C4-2B (cell line): ENCODE results near the gene PARD3.

Source experiments
- ZFX ChIP-seq: fragments of 450-650 bp; IDR thresholded peaks from 2 replicates; pipeline ENCODE4 v1.6.1; 2017
- TF ChIP-seq, protein P1 (sequence below): fragments of 450-650 bp; conservative IDR thresholded peaks from 2 replicates; pipeline ENCODE4 v1.5.1; 2017; ENCODE audit warnings: mild to moderate bottlenecking

GRCh38 chr10:34305189-34305588, 509.9 kb downstream of the PARD3 start:
- TF ChIP-seq, protein P1, sequence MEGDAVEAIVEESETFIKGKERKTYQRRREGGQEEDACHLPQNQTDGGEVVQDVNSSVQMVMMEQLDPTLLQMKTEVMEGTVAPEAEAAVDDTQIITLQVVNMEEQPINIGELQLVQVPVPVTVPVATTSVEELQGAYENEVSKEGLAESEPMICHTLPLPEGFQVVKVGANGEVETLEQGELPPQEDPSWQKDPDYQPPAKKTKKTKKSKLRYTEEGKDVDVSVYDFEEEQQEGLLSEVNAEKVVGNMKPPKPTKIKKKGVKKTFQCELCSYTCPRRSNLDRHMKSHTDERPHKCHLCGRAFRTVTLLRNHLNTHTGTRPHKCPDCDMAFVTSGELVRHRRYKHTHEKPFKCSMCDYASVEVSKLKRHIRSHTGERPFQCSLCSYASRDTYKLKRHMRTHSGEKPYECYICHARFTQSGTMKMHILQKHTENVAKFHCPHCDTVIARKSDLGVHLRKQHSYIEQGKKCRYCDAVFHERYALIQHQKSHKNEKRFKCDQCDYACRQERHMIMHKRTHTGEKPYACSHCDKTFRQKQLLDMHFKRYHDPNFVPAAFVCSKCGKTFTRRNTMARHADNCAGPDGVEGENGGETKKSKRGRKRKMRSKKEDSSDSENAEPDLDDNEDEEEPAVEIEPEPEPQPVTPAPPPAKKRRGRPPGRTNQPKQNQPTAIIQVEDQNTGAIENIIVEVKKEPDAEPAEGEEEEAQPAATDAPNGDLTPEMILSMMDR = no peak; the same call in 1 of the 2 replicates
- TF ChIP-seq ZFX = no peak
